ENCODE measurements around the gene MYNN. TPM values are rescaled to one million over a fixed set of nuclear protein-coding genes. Genes with fewer than 3 reads are reported as not detected.

The MYNN gene
- total RNA-seq, 1 experiment from 2014 or later, result 10.6 TPM

GRCh38 chr3:169760479-169760878 is 12.7 kb upstream of the MYNN start:
- CTCF ChIA-PET, result no interaction called here
- Histone ChIP-seq H3K9me3 (peaks cover 3% of the 10 kb centered on the region; the same call in 1 of the 2 replicates), H3K4me1 (peaks cover 4% of the 10 kb centered on the region; the same call in 1 of the 2 replicates), H3K4me3 (ENCODE audit: low read depth, low read length) (no peak overlapping the region), H3K27me3 (replicated peaks; ENCODE audit: control insufficient read depth, insufficient read depth, low read length) (no peaks in the 10 kb centered on the region), H3K36me3 (ENCODE audit: control insufficient read depth, insufficient read depth, low read length) (no peaks in the 10 kb centered on the region)
- no peak overlapping the region for H3K27ac Mint-ChIP-seq (ENCODE audit: unreplicated experiment)
- peaks cover 19% of the 10 kb centered on the region for H3K36me3 Mint-ChIP-seq (ENCODE audit: insufficient read depth, unreplicated experiment)
- POLR2A ChIA-PET, result no interaction called here
- TF ChIP-seq CTCF (IDR thresholded peaks at IDR 0.05; ENCODE audit: insufficient read depth in 1 of 2, low read depth in 1 of 2, low read length in 1 of 2, severe bottlenecking in 1 of 2, unreplicated experiment in 1 of 2), result no peak
- H3K4me1 Mint-ChIP-seq (ENCODE audit: low read depth, unreplicated experiment), result no peaks in the 10 kb centered on the region
- no peaks in the 10 kb centered on the region for H3K27me3 Mint-ChIP-seq (ENCODE audit: insufficient read depth, unreplicated experiment)
- H3K9me3 Mint-ChIP-seq (ENCODE audit: unreplicated experiment), result no peaks in the 10 kb centered on the region
- intact Hi-C loops (cut with micrococcal nuclease; ENCODE audit: unreplicated experiment), result loop anchor here (5.0 kb wide), 1 partner anchor 277 kb away; the partner anchor contains the start of gene GPR160
- no peak for DNase-seq
- BruUV-seq (replicated peaks), result no TSS peak
- no peak overlapping the region for H3K4me3 Mint-ChIP-seq (ENCODE audit: unreplicated experiment)

GRCh38 chr3:169764312-169764881 is 8.8 kb upstream of the MYNN start:
- TSS peak; percentile 97 for BruUV-seq (replicated peaks)
- H3K9me3 Mint-ChIP-seq (ENCODE audit: unreplicated experiment), result peaks cover 7% of the 10 kb centered on the region
- ChIA-PET CTCF (no interaction called here), POLR2A (interaction anchor here (0.6 to 1.0 kb wide), 3 partner anchors 9 to 1035 kb away, joined by 3 to 12 read pairs (median 5); partner anchors contain the start of gene MYNN)
- H3K4me1 ChIP-seq, result no peaks in the 10 kb centered on the region
- H3K4me3 ChIP-seq (ENCODE audit: low read depth, low read length), result peak overlapping the region; percentile 72
- H3K36me3 ChIP-seq (ENCODE audit: control insufficient read depth, insufficient read depth, low read length), result no peaks in the 10 kb centered on the region
- intact Hi-C loops (cut with micrococcal nuclease; ENCODE audit: unreplicated experiment), result loop anchor here (5.0 kb wide), 1 partner anchor 273 kb away; the partner anchor contains the start of gene GPR160
- peaks cover 3% of the 10 kb centered on the region; the same call in 1 of the 2 replicates for H3K9me3 ChIP-seq
- H3K27me3 Mint-ChIP-seq (ENCODE audit: insufficient read depth, unreplicated experiment), result no peaks in the 10 kb centered on the region
- H3K4me1 Mint-ChIP-seq (ENCODE audit: low read depth, unreplicated experiment), result no peaks in the 10 kb centered on the region
- peak overlapping the region; percentile 84 for H3K4me3 Mint-ChIP-seq (ENCODE audit: unreplicated experiment)
- TF ChIP-seq CTCF (IDR thresholded peaks at IDR 0.05; ENCODE audit: insufficient read depth in 1 of 2, low read depth in 1 of 2, low read length in 1 of 2, severe bottlenecking in 1 of 2, unreplicated experiment in 1 of 2), result no peak
- peak overlapping the region; percentile 69 for H3K27ac Mint-ChIP-seq (ENCODE audit: unreplicated experiment)
- H3K36me3 Mint-ChIP-seq (ENCODE audit: insufficient read depth, unreplicated experiment), result peaks cover 19% of the 10 kb centered on the region
- peak in 1 of 2 experiments; percentile 41 for DNase-seq
- H3K27me3 ChIP-seq (replicated peaks; ENCODE audit: control insufficient read depth, insufficient read depth, low read length), result no peaks in the 10 kb centered on the region

- TF ChIP-seq CTCF (IDR thresholded peaks at IDR 0.05; ENCODE audit: insufficient read depth in 1 of 2, low read depth in 1 of 2, low read length in 1 of 2, severe bottlenecking in 1 of 2, unreplicated experiment in 1 of 2), result no peak
- DNase-seq, result peak; percentile 93 to 95
- POLR2A ChIA-PET, result interaction anchor here (0.6 to 1.0 kb wide), 2 partner anchors 9 to 352 kb away, joined by 3 to 5 read pairs; no protein-coding TSS in a partner anchor
- intact Hi-C loops (cut with micrococcal nuclease; ENCODE audit: unreplicated experiment), result loop anchor here (5.0 kb wide), 1 partner anchor 272 kb away; the partner anchor contains the start of gene GPR160
- peak within 1 kb of the TSS; percentile 72 for H3K4me3 ChIP-seq (ENCODE audit: low read depth, low read length)
- H3K27ac Mint-ChIP-seq (ENCODE audit: unreplicated experiment), result peak within 1 kb of the TSS; percentile 89
- no peaks in the 10 kb centered on the region for H3K36me3 ChIP-seq (ENCODE audit: control insufficient read depth, insufficient read depth, low read length)
- H3K4me1 Mint-ChIP-seq (ENCODE audit: low read depth, unreplicated experiment), result no peaks in the 10 kb centered on the region
- no peaks in the 10 kb centered on the region for H3K4me1 ChIP-seq
- peaks cover 7% of the 10 kb centered on the region for H3K9me3 Mint-ChIP-seq (ENCODE audit: unreplicated experiment)
- H3K27me3 Mint-ChIP-seq (ENCODE audit: insufficient read depth, unreplicated experiment), result no peaks in the 10 kb centered on the region
- BruUV-seq (replicated peaks), result TSS peak; percentile 97
- H3K9me3 ChIP-seq, result peaks cover 3% of the 10 kb centered on the region; the same call in 1 of the 2 replicates
- CTCF ChIA-PET, result no interaction called here
- H3K4me3 Mint-ChIP-seq (ENCODE audit: unreplicated experiment), result peak within 1 kb of the TSS; percentile 84
- no peaks in the 10 kb centered on the region for H3K27me3 ChIP-seq (replicated peaks; ENCODE audit: control insufficient read depth, insufficient read depth, low read length)
- peaks cover 23% of the 10 kb centered on the region for H3K36me3 Mint-ChIP-seq (ENCODE audit: insufficient read depth, unreplicated experiment)
Measured at GRCh38 chr3:169764882-169765612, 8.1 kb upstream of the MYNN start, which contains the start of gene TERC. Gene TERC (minus strand): TSS chr3:169765060.
